ENCODE measurements around the gene DYRK1A. TPM values are rescaled to one million over a fixed set of nuclear protein-coding genes. Genes with fewer than 3 reads are reported as not detected.

The DYRK1A gene
- total and polyA plus RNA-seq, 10 of the 15 experiments (the other 5 are each of a cell fraction or from before 2014, with no cell fraction given): 2.4 to 68.6 (median 30.7) TPM

DNA sequence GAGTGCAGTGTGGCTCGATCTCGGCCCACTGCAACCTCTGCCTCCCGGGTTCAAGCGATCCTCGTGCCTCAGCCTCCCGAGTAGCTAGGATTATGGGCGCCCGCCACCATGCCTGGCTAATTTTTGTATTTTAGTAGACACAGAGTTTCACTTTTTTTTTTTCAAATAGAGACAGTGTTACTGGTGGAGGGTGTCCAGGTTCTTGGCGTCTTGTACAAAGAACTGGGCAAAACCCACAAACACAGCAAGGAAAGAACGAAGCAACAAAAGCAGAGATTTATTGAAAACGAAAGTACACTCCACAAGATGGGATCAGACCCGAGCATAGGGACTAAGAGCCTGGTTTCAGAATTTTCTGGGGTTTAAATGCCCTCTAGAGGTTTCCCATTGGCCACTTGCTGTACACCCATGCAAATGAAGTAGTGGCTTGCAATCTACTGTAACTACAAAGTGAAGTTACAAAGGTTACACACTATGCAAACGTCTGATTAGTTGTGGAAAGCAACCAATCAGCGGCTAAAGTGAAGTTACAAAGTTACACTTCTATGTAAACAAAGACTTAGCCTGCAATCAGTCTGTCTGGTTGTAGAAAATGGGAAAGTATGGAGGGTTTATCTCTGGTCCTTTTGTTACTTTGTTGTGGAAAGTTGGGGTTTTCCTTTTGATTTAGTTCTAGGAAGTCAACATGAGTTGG, 199.1 kb downstream of the DYRK1A start (continued):
- TF ChIP-seq CUX1 (IDR thresholded peaks at IDR 0.05; ENCODE audit: insufficient replicate concordance, low read depth, low read length) (no peak), PML (IDR thresholded peaks at IDR 0.05; ENCODE audit: low read length) (no peak), RELB (IDR thresholded peaks at IDR 0.05; ENCODE audit: low read depth) (no peak)

Data from GM12878 (cell line).